Measurements from ENCODE around the gene NCR2. TPM values are rescaled to one million over a fixed set of nuclear protein-coding genes. Genes with fewer than 3 reads are reported as not detected.
A peak's percentile ranks its signal among the peaks of the same experiment; 100 is the strongest.
"Not testable (repeated sequence)": the region's sequence is repeated elsewhere in the genome, so short reads cannot be mapped to it uniquely, and the experiment has no call there.

The NCR2 gene, protein sequence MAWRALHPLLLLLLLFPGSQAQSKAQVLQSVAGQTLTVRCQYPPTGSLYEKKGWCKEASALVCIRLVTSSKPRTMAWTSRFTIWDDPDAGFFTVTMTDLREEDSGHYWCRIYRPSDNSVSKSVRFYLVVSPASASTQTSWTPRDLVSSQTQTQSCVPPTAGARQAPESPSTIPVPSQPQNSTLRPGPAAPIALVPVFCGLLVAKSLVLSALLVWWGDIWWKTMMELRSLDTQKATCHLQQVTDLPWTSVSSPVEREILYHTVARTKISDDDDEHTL
- total RNA-seq: not detected
- not detected for polyA plus RNA-seq (ENCODE audit: insufficient read length in 2 of 2)
- long read RNA-seq, donor 1: 0 reads
- long read RNA-seq, donor 2: 0 reads
- long read RNA-seq, donor 3: 0 reads
- long read RNA-seq, donor 4: 0 reads

DNA sequence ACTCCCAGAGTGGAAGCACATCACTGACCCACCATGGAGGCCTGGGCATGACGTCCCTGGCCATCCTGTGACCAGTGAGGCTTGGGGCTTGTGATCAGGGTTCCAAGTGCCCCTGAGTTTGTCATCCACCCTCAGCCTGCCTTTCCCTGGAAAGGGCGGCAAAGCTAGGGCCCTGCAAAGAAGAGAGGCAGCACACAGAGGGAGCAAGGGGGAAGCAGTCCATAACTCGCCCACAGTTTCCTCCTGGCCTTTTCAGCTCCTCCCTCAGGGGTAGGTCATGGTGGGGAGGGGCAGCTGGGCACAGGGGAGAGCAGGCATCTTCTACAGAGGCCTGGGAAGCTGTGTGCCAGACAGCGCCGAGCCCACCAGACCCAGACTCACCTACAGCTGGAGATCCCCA is at the start of gene NCR2:
NCR2 (plus strand) TSS at position 313 of the 400 bp plus-strand sequence. CDS start 269 bp downstream, outside the sequence.
- Histone ChIP-seq H3K27me3 (ENCODE audit: control insufficient read depth, insufficient read depth, low read length) (no peaks in the 10 kb centered on the region), H3K9me3 (ENCODE audit: control insufficient read depth, insufficient read depth, low read length) (no peaks in the 10 kb centered on the region), H3K4me3 (ENCODE audit: low read depth, low read length) (no peak within 1 kb of the TSS), H3K36me3 (ENCODE audit: control insufficient read depth, insufficient read depth, low read length) (no peaks in the 10 kb centered on the region), H3K27ac (ENCODE audit: low read depth, low read length) (no peak within 1 kb of the TSS), H3K4me1 (ENCODE audit: control insufficient read depth, insufficient read depth, low read length) (peaks cover 5% of the 10 kb centered on the region)
- 100% methylated on average over 3 of the region's 5 CpGs for WGBS (ENCODE audit: insufficient coverage)
- no peak for DNase-seq (ENCODE audit: low read depth in 4 of 6, low spot score in 6 of 6)

DNA sequence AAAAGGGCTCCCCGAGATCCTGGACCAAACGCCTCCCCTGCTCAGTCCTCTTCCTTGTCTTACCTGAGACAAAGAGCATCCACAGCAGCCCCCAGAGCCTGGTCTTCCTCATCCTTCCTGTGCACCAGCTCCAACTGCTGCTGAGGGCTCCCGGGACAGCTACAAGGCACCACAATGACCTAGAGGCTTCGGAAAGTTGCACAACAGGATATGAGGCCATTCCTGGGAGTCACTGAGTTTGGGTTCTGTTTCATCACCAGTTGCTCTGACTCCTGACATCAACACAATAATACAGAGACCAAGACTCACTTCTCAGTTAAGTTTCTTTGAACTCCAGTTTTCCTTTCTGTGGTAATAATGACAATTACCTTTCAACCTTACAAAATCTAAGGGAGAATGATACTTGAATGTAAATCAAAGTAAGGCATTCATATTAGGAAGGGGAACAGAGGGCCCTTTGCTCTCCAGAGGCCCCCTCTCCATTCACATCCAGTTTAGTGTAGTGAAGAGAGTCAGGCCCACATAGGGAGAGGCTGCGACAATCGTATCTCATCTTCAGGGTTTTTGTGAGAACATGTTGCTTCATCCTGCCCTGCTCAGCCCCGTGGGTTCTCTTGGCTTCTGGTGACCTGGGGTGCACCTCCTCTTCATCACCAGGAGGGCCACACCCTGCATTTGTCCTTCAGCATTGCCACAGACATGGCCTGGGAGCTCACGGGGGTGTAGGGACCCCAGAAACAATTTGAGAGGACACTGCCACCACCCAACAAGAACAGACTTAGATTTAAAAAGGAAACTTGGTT is 48.7 kb upstream of the NCR2 start, which contains the start of gene TREM1:
TREM1 (minus strand) TSS at position 139 of the 803 bp plus-strand sequence; CDS start at position 112, 27 bp downstream.
- Histone ChIP-seq H3K9me3 (ENCODE audit: control insufficient read depth, insufficient read depth, low read length) (no peaks in the 10 kb centered on the region), H3K27ac (ENCODE audit: low read depth, low read length) (peak within 1 kb of the TSS; percentile 25), H3K36me3 (ENCODE audit: control insufficient read depth, insufficient read depth, low read length) (no peaks in the 10 kb centered on the region), H3K4me3 (ENCODE audit: low read depth, low read length) (no peak within 1 kb of the TSS), H3K4me1 (ENCODE audit: control insufficient read depth, insufficient read depth, low read length) (peaks cover 7% of the 10 kb centered on the region), H3K27me3 (ENCODE audit: control insufficient read depth, insufficient read depth, low read length) (no peaks in the 10 kb centered on the region)
- no peak for DNase-seq (ENCODE audit: low read depth in 4 of 6, low spot score in 6 of 6)
- WGBS (ENCODE audit: insufficient coverage): 67% methylated on average over 7 of the region's 8 CpGs

DNA sequence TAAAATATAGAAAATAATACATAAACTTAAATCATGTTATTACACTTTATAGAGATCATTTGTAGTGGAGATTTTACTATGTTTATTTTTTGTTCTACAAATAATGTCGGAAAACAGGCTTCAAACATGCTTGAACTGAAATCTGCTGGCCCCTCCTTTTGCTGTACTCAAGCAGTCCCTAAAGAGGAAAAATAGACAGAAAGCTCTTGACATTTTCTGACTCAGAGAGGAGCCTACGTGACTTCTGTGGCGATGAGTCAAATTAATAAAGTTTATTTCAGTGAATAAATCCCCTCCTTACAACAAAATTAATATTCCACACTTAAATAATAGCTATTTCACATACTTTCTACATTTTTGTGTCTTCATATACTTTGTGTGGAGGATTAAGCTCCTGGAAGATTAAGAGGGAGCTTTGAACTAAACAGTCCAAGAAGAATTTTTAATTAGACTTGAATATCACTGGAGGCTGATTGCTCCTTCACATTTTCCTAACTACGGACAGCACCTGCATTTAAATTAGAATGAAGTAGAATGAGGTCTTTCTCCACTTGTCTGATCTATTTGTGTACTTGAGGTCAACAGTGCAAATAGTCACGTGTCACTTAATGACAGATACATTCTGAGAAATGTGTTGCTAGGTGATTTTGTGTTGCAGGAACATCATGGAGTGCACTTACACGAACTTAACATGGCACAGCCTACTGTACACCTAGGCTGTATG is 47.2 kb upstream of the NCR2 start:
- Histone ChIP-seq H3K27ac (ENCODE audit: low read depth, low read length) (peak overlapping the region; percentile 43), H3K4me3 (ENCODE audit: low read depth, low read length) (no peak overlapping the region), H3K4me1 (ENCODE audit: control insufficient read depth, insufficient read depth, low read length) (peaks cover 7% of the 10 kb centered on the region), H3K9me3 (ENCODE audit: control insufficient read depth, insufficient read depth, low read length) (no peaks in the 10 kb centered on the region), H3K27me3 (ENCODE audit: control insufficient read depth, insufficient read depth, low read length) (no peaks in the 10 kb centered on the region), H3K36me3 (ENCODE audit: control insufficient read depth, insufficient read depth, low read length) (no peaks in the 10 kb centered on the region)
- WGBS (ENCODE audit: insufficient coverage): no CpG with 5 or more reads among the region's 6 CpGs
- DNase-seq (ENCODE audit: low read depth in 4 of 6, low spot score in 6 of 6): peak; percentile 15 to 79 (median 24)

DNA sequence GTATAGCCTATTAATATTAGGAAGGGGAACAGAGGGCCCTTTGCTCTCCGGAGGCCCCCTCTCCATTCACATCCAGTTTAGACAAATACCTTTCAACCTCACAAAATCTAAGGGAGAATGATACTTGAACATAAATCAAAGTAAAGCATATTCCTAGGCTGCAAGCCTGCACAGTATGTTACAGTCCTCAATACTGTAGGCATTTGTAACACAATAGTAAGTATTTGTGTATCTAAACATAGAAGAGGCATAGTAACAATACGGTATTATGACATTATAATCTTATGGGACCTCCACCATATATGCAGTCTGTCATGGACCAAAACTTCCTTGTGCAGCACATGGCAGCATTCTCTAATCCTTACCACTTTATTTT is 46.7 kb upstream of the NCR2 start:
- Histone ChIP-seq H3K27ac (ENCODE audit: low read depth, low read length) (no peak overlapping the region), H3K27me3 (ENCODE audit: control insufficient read depth, insufficient read depth, low read length) (no peaks in the 10 kb centered on the region), H3K4me3 (ENCODE audit: low read depth, low read length) (no peak overlapping the region), H3K4me1 (ENCODE audit: control insufficient read depth, insufficient read depth, low read length) (peaks cover 7% of the 10 kb centered on the region), H3K36me3 (ENCODE audit: control insufficient read depth, insufficient read depth, low read length) (no peaks in the 10 kb centered on the region), H3K9me3 (ENCODE audit: control insufficient read depth, insufficient read depth, low read length) (no peaks in the 10 kb centered on the region)
- peak in 1 of 6 donors; percentile 4 for DNase-seq (ENCODE audit: low read depth in 4 of 6, low spot score in 6 of 6)
- WGBS (ENCODE audit: insufficient coverage): no CpG with 5 or more reads among the region's 2 CpGs

DNA sequence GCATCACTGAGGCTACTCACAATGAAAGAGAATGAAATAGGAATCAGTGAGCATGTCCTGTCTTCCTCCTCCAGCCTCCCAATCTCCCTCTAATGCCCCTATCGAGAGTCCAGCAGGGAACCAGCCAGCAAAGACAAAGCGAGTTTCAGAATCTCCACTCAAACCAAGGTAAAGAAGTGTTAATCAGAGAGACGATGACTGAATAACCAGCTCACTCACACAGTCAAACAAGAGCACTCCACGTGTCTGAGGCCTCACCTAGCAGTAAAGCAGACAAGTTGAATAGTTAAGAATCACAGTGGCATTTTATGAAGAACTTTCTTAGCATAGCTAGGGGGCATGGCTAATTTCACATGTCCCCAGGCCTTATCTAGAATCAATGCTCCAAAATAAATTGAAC is 45.6 kb upstream of the NCR2 start:
- no peak overlapping the region for H3K27ac ChIP-seq (ENCODE audit: low read depth, low read length)
- no peaks in the 10 kb centered on the region for H3K36me3 ChIP-seq (ENCODE audit: control insufficient read depth, insufficient read depth, low read length)
- no peak for DNase-seq (ENCODE audit: low read depth in 4 of 6, low spot score in 6 of 6)
- WGBS (ENCODE audit: insufficient coverage): 60% methylated on average over 1 of the region's 4 CpGs
- no peaks in the 10 kb centered on the region for H3K27me3 ChIP-seq (ENCODE audit: control insufficient read depth, insufficient read depth, low read length)
- no peak overlapping the region for H3K4me3 ChIP-seq (ENCODE audit: low read depth, low read length)
- peaks cover 18% of the 10 kb centered on the region for H3K4me1 ChIP-seq (ENCODE audit: control insufficient read depth, insufficient read depth, low read length)
- H3K9me3 ChIP-seq (ENCODE audit: control insufficient read depth, insufficient read depth, low read length): no peaks in the 10 kb centered on the region

DNA sequence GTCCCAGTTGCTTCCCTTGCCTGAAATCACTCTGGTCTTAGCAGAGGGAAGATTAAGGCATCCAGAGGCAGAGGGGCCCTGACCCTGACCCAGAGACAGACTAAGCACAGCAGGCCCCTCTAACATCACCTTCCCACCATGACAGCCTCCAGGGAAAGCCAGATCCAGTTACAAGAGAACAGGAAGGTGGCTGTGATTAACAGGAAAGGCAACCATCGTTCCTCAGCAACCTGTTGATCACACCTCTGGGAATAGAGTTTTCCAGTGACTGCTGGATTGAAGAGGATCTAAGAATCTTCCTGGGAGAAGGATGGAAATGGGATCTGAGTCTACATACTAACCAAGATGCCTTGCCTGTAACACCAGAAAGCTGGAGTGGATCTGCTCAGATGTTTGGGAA is 43.7 kb upstream of the NCR2 start:
- Histone ChIP-seq H3K27ac (ENCODE audit: low read depth, low read length) (no peak overlapping the region), H3K4me1 (ENCODE audit: control insufficient read depth, insufficient read depth, low read length) (peaks cover 18% of the 10 kb centered on the region), H3K36me3 (ENCODE audit: control insufficient read depth, insufficient read depth, low read length) (no peaks in the 10 kb centered on the region), H3K9me3 (ENCODE audit: control insufficient read depth, insufficient read depth, low read length) (no peaks in the 10 kb centered on the region), H3K27me3 (ENCODE audit: control insufficient read depth, insufficient read depth, low read length) (no peaks in the 10 kb centered on the region), H3K4me3 (ENCODE audit: low read depth, low read length) (no peak overlapping the region)
- no peak for DNase-seq (ENCODE audit: low read depth in 4 of 6, low spot score in 6 of 6)
- no CpG with 5 or more reads among the region's 1 CpG for WGBS (ENCODE audit: insufficient coverage)

DNA sequence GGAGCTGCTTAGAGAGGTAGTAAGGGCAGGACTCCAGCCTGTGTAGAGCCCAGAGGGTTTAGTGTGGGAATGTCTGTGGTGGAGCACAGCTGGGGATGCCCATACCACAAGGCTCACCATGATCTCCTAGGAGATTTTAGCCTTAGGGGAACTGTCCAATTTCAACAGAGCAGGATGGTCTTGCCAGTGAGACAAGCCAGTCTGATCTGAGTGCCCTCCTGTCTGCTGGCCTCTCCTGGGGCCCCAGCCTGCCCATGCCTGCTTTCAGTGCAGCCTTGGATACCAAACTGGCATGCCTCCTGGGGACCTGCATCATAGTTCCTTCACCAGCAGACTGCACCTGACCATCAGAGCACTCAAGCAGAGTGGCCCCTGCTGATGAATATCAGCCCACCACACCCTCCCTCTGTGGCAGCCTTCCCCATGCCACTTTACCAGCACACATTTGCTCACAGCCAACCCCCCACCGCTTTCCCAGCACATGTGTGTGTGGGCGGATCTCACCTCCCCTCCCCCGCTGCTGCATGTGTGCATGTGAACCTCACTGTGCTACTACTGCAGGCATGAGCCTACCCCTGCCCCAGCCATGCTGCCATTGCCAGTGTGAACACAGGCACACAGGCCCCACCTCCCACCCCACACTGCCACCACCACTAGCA is 41.1 kb upstream of the NCR2 start:
- WGBS (ENCODE audit: insufficient coverage): 74% methylated on average over 3 of the region's 3 CpGs
- Histone ChIP-seq H3K27ac (ENCODE audit: low read depth, low read length) (no peak overlapping the region), H3K36me3 (ENCODE audit: control insufficient read depth, insufficient read depth, low read length) (no peaks in the 10 kb centered on the region), H3K9me3 (ENCODE audit: control insufficient read depth, insufficient read depth, low read length) (no peaks in the 10 kb centered on the region), H3K4me1 (ENCODE audit: control insufficient read depth, insufficient read depth, low read length) (peaks cover 13% of the 10 kb centered on the region), H3K4me3 (ENCODE audit: low read depth, low read length) (no peak overlapping the region), H3K27me3 (ENCODE audit: control insufficient read depth, insufficient read depth, low read length) (no peaks in the 10 kb centered on the region)
- DNase-seq (ENCODE audit: low read depth in 4 of 6, low spot score in 6 of 6): peak in 2 of 6 donors; percentile 70 to 73

DNA sequence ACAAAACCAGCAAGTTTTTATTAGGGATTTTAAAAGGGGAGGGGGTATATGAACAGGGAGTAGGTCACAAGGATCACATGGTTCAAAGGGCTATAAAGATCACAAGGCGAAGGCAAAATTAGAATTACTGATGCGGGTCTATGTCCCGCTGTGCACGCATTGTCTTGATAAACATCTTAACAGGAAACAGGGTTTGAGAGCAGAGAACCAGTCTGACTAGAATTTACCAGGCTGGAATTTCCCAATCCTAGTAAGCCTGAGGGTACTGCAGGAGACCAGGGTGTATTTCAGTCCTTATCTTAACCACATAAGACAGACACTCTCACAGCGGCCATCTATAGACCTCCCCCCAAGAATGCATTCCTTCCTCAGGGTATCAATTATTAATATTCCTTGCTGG is 38.2 kb upstream of the NCR2 start:
- H3K4me1 ChIP-seq (ENCODE audit: control insufficient read depth, insufficient read depth, low read length): peaks cover 13% of the 10 kb centered on the region
- H3K4me3 ChIP-seq (ENCODE audit: low read depth, low read length); H3K36me3 ChIP-seq (ENCODE audit: control insufficient read depth, insufficient read depth, low read length); DNase-seq (ENCODE audit: low read depth in 4 of 6, low spot score in 6 of 6); H3K9me3 ChIP-seq (ENCODE audit: control insufficient read depth, insufficient read depth, low read length); H3K27me3 ChIP-seq (ENCODE audit: control insufficient read depth, insufficient read depth, low read length); H3K27ac ChIP-seq (ENCODE audit: low read depth, low read length): not testable (repeated sequence)
- WGBS (ENCODE audit: insufficient coverage): 100% methylated on average over 3 of the region's 5 CpGs

All from spinal cord (tissue), 10 donors.